ENCODE data around the gene GALNT18.

- no peak for TF ChIP-seq CTCF (IDR thresholded peaks at IDR 0.05; ENCODE audit: poor library complexity, severe bottlenecking)
- TF ChIP-seq POLR2AphosphoS5 (IDR thresholded peaks at IDR 0.05): no peak
- TF ChIP-seq EP300 (conservative IDR thresholded peaks at IDR 0.05; ENCODE audit: poor library complexity, severe bottlenecking): no peak
- no peak for TF ChIP-seq TAF1 (IDR thresholded peaks at IDR 0.05; ENCODE audit: low read depth)
- TF ChIP-seq RAD21 (conservative IDR thresholded peaks at IDR 0.05): no peak
- no peak for TF ChIP-seq EZH2 (IDR thresholded peaks at IDR 0.05; ENCODE audit: borderline replicate concordance, insufficient read depth, low read length, poor library complexity, severe bottlenecking)
- TF ChIP-seq MXI1 (conservative IDR thresholded peaks at IDR 0.05; ENCODE audit: poor library complexity, severe bottlenecking): no peak
- TF ChIP-seq, protein P1, sequence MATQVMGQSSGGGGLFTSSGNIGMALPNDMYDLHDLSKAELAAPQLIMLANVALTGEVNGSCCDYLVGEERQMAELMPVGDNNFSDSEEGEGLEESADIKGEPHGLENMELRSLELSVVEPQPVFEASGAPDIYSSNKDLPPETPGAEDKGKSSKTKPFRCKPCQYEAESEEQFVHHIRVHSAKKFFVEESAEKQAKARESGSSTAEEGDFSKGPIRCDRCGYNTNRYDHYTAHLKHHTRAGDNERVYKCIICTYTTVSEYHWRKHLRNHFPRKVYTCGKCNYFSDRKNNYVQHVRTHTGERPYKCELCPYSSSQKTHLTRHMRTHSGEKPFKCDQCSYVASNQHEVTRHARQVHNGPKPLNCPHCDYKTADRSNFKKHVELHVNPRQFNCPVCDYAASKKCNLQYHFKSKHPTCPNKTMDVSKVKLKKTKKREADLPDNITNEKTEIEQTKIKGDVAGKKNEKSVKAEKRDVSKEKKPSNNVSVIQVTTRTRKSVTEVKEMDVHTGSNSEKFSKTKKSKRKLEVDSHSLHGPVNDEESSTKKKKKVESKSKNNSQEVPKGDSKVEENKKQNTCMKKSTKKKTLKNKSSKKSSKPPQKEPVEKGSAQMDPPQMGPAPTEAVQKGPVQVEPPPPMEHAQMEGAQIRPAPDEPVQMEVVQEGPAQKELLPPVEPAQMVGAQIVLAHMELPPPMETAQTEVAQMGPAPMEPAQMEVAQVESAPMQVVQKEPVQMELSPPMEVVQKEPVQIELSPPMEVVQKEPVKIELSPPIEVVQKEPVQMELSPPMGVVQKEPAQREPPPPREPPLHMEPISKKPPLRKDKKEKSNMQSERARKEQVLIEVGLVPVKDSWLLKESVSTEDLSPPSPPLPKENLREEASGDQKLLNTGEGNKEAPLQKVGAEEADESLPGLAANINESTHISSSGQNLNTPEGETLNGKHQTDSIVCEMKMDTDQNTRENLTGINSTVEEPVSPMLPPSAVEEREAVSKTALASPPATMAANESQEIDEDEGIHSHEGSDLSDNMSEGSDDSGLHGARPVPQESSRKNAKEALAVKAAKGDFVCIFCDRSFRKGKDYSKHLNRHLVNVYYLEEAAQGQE (IDR thresholded peaks at IDR 0.05; ENCODE audit: borderline replicate concordance): no peak
- no peak for TF ChIP-seq SMC3 (conservative IDR thresholded peaks at IDR 0.05; ENCODE audit: poor library complexity)
Observed at GRCh38 chr11:11446967-11447366, 174.8 kb downstream of the GALNT18 start.

Measured in neural cell (in vitro differentiated cells).